ENCODE results near the gene ABCB11.
"Not testable (repeated sequence)": the region's sequence is repeated elsewhere in the genome, so short reads cannot be mapped to it uniquely, and the experiment has no call there.

GRCh38 chr2:169012191-169012792 lies 18.8 kb downstream of the ABCB11 start:
- TF ChIP-seq FOXM1 (IDR thresholded peaks at IDR 0.05; ENCODE audit: borderline replicate concordance); TARDBP (IDR thresholded peaks at IDR 0.05); LEF1 (IDR thresholded peaks at IDR 0.05; ENCODE audit: borderline replicate concordance); HDGF (IDR thresholded peaks at IDR 0.05; ENCODE audit: borderline replicate concordance); FOXA1 (IDR thresholded peaks at IDR 0.05); NFRKB (IDR thresholded peaks at IDR 0.05): not testable (repeated sequence)
- 0 out of 2 replicates have a peak, but pooled peaks have one; percentile 11 for TF ChIP-seq PKNOX1 (IDR thresholded peaks at IDR 0.05)

Measured in HEK293T (cell line).